HG03196 (cell line): ENCODE measurements around the gene BMX.

Experiments used
- ATAC-seq: cut with Tn5 transposase; IDR thresholded peaks from one replicate; pipeline ENCODE4 v1.9.1; 2021; ENCODE audit not compliant: unreplicated experiment

BMX gene

GRCh38 chrX:15505101-15505500 lies 4.5 kb downstream of the BMX start:
- no peak for ATAC-seq

- ATAC-seq, result no peak
Measured at GRCh38 chrX:15507005-15507404, 6.4 kb downstream of the BMX start.

GRCh38 chrX:15509845-15510244 lies 9.2 kb downstream of the BMX start:
- ATAC-seq, result no peak

GRCh38 chrX:15511563-15511962 lies 11.0 kb downstream of the BMX start:
- no peak for ATAC-seq

GRCh38 chrX:15512401-15512965 lies 11.9 kb downstream of the BMX start:
- no peak for ATAC-seq

GRCh38 chrX:15514279-15514678 lies 13.7 kb downstream of the BMX start:
- ATAC-seq, result no peak

GRCh38 chrX:15515931-15516330 lies 15.3 kb downstream of the BMX start:
- ATAC-seq, result no peak

GRCh38 chrX:15522464-15522863 lies 21.9 kb downstream of the BMX start:
- ATAC-seq, result no peak

- ATAC-seq, result no peak
Measured at GRCh38 chrX:15523088-15523487, 22.5 kb downstream of the BMX start.

- no peak for ATAC-seq
Measured at GRCh38 chrX:15524417-15524816, 23.8 kb downstream of the BMX start.

GRCh38 chrX:15525664-15526416 lies 25.2 kb downstream of the BMX start:
- no peak for ATAC-seq

- no peak for ATAC-seq
Measured at GRCh38 chrX:15529165-15529564, 28.6 kb downstream of the BMX start.

GRCh38 chrX:15530318-15530717 lies 29.7 kb downstream of the BMX start:
- ATAC-seq, result no peak

- no peak for ATAC-seq
Measured at GRCh38 chrX:15546745-15547144, 46.1 kb downstream of the BMX start.

- ATAC-seq, result no peak
Measured at GRCh38 chrX:15547356-15547755, 46.7 kb downstream of the BMX start.

- no peak for ATAC-seq
Measured at GRCh38 chrX:15549189-15550012, 48.8 kb downstream of the BMX start.

- no peak for ATAC-seq
Measured at GRCh38 chrX:15559227-15559626, 58.6 kb downstream of the BMX start.

GRCh38 chrX:15560924-15561323 lies 60.3 kb downstream of the BMX start:
- ATAC-seq, result no peak

GRCh38 chrX:15563056-15563455 lies 62.4 kb downstream of the BMX start:
- no peak for ATAC-seq

GRCh38 chrX:15564981-15565579 lies 64.5 kb downstream of the BMX start:
- no peak for ATAC-seq

- ATAC-seq, result no peak
Measured at GRCh38 chrX:15566244-15566643, 65.6 kb downstream of the BMX start.

- no peak for ATAC-seq
Measured at GRCh38 chrX:15567267-15567666, 66.7 kb downstream of the BMX start.
